GM18868 (cell line): ENCODE measurements around the gene SIDT1.

Experiments used
- ATAC-seq: cut with Tn5 transposase; IDR thresholded peaks from one replicate; pipeline ENCODE4 v1.9.1; 2021; ENCODE audit warnings: mild to moderate bottlenecking, moderate library complexity; ENCODE audit not compliant: unreplicated experiment

The SIDT1 gene

DNA sequence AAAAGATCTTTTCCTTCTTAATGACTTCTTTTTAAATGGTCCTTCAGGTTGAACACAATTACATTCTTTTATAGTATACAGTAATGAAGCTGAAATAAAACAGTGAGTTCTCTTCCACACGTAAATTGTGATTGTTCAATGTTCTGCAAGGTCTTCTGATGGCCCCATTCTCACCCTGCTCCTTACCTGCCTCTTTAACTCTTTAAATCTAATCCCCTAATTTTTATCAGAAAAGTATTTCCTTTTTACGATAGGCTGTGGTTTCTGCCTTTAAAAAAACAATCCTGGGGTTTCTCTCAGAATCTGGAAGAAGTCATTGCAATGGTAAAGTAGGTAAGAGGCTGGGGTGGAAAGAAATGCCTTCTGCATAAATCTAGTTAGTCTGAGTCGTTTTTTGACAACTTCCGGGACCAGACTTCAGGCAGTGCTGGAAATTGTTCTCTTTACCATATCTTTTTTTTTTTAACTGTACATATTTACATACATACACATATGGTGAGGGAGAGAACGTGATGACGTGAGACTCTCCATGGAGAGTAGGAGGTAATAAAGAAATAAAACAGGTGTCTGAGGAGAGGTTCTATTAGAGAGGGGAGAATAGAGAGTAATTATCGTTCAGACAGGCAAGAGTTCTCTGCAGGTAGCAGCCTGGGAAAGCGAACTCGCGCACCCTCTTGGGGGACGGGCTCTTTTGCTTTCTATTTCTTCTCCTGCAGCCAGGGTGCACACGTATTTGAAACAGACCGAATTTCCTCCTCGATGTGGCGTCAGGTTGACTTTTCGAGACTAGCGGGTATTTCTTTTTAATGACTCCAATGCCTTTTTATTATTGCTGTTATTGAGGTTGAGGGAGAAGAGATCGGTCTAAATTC is at the start of gene SIDT1:
TSS of gene SIDT1 (plus strand) at position 730 of the 872 bp plus-strand sequence. CDS start 467 bp downstream, outside the sequence.
- ATAC-seq: peak; percentile 74

DNA sequence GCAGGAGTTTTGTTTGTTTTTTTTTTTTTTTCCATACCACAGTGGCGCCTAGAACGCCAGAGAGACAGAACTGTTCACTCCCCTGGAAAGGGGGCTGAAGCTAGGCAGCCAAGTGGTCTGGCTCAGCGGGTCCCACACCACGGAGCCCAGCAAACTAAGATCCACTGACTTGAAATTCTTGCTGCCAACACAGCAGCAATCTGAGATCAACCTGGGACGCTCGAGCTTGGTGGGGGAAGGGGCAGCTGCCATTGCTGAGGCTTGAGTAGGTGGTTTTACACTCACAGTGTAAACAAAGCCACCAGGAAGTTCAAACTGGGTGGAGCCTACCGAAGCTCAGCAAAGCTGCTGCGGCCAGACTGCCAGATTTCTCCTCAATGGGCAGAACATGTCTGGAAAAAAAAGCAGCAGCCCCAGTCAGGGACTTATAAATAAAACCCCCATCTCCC is 47.2 kb upstream of the SIDT1 start:
- ATAC-seq: no peak

DNA sequence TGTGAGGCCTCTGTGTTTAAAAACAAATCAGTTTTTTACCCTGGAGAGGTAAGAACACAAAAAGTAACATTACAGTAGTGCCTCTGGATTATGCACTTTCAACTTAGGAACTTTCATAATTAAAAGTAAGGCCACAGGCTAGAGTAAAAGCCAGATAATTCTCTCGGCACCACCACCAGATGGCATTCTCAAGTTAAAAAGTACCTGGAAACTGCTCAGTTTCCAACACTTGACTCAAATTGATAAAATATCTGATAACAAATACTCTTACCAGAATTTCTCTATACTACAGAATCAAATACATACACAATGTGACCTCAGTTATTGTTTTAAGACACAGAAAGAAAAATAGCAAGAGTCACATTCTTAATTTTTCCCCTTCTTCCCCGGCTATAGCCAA is 37.3 kb upstream of the SIDT1 start:
- peak; percentile 50 for ATAC-seq

DNA sequence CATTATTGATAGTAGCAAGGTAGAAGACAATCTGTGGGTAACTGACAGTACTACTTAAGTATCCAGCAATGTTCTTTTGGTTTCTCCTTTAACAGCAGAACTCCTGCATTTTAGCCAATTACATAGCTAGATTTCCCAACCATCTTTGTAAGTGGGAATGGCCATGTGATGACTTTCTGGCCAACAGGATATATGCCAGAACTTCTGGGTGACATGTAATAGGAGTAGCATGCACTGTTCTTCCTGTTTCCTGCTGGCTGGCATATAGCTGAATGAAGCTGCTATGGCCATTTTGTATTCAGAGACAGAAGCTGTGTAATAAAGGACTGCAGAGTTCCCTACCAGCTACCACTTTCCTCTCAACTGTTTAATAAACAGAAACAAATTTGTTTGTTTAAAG is 35.4 kb upstream of the SIDT1 start:
- ATAC-seq: no peak

DNA sequence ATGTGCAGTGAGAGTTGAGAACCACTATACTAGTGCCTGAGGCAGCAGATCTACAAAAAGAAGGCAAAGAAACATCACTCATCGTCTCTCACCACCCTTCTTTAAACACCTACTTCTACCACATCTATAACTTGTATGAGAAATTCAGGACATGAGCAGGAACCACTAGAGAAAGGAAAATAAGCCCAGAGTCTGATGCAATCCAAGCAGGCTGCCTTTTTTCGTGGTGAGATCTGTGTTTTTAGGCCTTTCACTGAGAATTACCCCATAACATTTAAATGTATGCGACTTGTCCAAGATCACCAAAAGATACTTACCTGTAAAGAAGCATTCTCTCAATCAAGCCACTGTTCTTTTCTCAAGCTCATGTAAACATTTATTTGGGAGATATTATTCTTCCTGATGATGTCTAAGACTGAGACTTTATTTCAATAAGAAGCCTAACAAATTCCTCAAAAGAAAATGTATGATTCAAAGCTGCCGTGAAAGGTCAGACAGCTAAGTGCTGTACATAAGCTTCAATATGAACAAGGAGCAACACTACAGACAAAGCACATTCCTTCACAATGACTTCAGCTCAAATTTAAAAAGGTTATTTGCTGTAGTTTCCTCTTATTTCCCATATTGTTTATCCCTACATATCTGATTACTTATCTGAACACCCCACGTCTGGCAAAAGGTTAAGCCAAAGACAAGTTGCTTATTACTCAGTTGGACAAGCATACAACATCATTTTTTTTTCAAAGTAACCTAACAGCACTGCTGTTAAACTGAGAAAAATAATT is 33.9 kb upstream of the SIDT1 start:
- ATAC-seq: no peak

DNA sequence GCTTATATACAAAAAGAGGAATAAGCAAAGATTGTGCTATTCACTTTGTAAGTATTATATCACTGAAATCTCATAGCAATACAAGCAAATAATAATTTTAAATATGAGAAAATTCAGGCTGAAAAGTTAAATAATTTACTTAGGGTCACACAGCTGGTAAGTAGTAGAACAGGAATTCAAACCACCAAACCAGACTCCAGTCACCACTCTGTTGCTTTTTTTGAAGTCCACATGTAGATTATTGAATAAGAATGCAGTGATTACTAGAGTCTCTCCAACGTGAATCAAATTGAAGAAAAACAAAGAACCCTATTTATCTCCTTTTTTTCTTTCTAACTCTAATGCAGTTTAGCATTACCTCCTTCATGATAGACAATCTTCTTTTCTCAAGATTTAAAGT is 33.3 kb upstream of the SIDT1 start:
- no peak for ATAC-seq

DNA sequence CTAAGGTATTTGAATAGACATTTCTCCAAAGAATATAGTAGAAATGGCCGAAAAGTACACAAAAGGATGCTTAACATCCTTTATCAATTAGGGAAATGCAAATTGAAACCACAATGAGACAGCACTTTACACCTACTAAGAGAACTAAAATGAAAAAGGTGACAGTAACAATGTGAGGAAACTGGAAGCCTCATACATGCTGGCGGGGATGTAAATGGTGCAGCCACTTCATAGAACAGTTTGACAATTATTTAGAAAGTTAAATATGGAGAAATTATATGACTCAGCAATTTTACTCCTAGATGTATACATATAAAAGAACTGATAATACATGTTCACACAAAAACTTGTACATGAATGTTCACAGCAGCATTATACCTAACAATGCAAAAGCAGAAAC is 30.8 kb upstream of the SIDT1 start:
- no peak for ATAC-seq

DNA sequence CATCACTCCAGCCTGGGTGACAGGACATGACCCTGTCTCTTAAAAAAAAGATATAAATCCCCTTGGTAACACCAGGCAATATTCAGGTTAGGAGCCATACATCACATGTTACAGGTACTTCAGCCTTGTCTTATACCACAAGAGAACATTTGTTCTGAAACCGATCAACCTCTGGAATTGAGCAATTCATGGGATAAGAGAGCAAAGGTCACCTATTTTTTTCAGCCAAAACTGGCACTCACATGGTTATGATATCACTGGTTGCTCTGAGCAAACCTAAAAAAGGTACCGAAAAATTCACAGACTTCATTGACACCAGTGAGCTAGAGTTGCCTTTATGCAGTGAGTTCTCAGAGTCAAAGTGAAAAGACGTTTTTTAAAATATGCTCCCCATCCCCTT is 26.5 kb upstream of the SIDT1 start:
- ATAC-seq: no peak

DNA sequence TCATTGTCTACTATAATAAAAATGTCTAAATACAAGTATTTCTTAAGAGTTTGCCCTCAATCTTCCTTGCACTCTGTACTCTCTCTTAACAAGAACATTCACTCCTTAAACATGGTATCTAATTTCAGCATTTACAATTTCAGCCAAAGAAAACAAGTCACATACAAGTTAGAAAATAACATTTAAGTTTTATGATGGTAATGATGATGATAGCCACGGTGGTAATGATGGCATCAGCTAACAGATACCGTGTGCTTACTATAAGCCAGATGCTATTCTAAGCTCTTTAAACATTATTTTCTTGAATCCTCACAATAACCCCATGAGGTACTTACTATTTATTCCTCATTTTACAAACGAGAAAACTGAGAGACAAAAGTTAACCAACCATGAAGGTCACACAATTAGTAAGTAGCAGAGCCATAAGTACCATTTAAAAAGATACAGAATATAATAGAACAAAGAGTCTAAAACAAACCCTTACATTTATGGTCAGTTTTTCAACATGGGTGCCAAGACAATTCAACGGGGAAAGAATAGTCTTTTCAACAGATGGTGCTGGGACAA is 24.8 kb upstream of the SIDT1 start:
- no peak for ATAC-seq

DNA sequence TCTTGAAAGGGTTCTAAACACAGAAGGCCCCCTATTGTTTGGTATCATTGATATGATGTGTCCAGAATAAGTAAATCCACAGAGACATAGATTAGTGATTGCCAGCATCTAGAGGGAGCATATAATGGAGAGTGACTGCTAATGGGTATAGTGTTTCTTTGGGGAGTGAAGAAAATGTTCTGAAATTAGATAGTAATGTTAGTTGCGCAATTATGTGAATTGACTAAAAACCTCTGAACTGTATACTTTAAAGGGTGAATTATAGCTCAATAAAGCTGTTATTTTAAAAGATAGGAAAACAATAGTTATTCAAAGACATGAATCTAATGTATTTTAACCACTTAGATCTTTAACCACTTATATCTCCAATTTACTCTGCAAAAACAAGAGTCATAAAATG is 23.4 kb upstream of the SIDT1 start:
- no peak for ATAC-seq

DNA sequence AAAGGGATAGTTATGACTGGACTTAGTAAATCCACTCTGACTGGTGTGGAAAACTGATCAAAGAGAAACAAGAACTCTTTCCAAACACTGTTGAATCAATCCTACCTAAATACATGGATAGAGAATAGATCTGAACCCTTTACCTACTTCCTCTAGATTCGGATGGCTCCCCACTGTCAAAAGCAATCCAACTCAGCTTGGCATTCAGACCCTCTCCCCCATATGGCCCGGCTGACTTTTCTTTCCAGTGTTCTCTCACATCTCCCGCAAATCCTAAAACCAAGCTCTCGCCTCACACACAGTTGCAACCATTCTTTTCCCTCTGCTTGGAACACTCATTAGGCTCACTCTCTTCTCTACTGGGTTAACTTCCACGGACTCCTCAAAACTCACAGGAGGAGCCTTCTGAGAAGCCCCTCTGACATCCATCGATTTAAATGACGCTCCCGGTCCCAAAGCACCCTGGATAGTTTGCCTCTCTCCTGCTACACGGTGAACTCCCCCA is 18.0 kb upstream of the SIDT1 start:
- ATAC-seq: no peak

DNA sequence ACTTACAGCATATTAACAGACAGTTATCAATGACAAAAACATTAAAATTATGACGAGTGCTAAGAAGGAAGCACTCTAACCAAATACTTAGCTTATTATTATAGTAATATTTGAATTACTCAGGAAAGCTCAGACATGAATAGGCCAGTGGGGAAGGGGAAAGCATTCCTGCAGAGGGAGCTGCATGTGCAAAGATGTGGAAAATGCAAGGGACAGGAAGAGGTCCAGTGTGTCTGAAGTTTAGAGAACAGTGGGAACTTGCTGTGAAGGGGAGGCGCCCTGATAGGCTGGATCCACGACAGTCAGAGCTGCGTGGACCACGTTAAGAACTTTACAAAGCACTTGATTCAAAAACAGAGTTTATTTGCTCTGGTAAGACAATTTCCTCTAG is 16.2 kb upstream of the SIDT1 start:
- no peak for ATAC-seq

DNA sequence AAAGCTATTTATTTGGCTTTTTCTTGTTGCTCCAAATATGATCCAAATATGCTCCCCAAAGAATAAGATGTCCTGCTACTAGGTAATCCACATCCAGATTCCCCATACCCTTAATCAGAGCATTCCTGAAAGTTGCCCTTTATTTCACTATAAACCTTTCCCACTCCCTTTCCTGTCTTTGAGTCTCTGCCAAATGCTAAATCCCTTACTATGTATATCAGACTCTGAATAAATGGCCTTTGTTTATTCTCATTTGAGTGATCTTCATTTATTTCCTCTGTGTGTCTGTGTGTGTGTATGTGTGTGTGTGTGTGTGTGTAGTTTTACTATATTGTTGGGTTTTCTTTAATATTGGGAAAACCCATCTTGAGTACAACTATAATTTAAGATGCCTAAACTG is 10.4 kb upstream of the SIDT1 start:
- ATAC-seq: no peak

DNA sequence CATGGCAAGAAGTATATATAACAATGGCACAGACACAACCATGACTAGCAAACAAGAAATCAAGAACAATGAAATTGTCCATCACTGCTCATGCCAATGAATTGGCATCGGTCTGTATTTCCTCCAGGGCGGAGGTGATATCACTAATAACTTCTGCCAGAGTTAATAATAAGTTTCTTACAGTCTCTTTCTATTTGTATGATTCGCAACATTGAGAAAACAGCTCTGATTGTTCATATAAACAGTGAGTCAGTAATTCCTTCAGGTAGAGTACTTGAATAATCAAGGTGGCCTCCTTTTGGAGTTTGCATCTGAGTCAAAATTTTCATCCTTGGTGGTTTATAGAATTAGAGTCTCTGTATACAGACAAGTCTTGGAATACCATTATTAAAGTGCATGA is 9.1 kb upstream of the SIDT1 start:
- ATAC-seq: no peak

DNA sequence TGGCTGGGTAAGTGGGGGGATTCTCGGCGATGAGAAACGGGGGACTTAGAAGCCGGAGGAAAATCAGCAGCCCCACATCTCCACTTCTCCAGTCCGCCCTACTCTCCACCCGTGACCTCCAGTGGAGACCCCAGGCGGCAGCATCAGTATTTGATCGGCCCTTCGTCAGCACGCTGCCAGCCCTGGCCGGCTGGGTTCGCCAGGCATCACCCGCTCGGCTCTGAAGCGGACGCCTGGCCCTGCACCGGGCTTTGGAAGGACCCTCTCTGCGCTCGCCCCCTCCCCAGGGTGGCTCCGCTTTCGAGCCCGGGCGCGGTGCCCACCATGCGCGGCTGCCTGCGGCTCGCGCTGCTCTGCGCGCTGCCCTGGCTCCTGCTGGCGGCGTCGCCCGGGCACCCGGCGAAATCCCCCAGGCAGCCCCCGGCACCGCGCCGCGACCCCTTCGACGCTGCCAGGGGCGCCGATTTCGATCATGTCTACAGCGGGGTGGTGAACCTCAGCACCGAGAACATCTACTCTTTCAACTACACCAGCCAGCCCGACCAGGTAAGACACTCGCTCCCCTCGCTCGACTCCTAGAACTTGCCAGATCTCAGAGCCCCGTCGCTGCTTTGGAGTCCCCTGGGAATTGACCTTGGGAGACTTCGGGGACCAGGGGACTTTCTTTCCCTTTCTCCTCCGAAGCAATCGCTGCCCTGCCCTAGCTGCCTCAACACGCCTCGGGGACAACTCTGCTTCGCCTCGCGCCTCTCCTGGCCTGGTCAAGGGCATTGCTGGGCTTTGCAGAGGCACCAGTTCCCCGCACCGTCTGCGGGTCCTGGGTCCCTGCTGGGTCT is 561 bp downstream of the SIDT1 start:
- peak; percentile 35 for ATAC-seq

DNA sequence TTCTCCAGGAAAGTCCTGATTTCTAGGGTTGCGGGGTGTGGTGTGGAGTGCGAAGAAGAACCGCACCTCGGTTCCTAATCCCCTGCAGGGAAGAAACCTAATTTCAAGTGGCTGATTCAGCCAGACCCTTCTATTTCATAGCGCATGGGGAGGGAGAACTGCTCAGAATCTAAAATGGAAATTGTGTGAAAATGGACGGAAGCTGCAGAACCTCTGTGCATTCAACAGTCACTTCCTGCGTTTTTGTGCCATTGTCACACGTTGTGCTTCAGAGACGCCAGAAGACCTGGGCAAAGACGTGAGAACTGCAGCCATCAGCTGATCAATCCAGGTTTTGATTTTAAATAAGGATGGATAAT is 1.2 kb downstream of the SIDT1 start:
- ATAC-seq: peak; percentile 27

DNA sequence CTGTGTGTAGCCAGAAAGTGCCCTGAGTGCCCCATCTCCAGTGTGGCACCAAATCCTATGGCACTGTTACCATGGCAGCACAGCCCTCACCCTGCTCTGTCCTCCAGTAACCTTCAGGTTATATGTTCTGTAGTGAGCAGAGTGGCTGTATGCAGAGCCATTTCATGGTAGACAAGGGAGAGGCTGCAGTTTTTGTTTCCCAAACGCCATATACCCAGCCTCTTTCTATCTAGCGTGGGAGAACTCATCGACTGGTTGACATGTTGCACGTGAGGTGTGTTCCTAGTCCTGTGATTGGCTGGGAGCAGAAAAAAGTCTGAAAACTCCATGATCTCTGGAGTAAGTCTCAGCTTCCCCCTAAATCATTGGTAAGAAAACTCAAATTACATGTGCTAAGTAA is 2.0 kb downstream of the SIDT1 start:
- ATAC-seq: no peak

DNA sequence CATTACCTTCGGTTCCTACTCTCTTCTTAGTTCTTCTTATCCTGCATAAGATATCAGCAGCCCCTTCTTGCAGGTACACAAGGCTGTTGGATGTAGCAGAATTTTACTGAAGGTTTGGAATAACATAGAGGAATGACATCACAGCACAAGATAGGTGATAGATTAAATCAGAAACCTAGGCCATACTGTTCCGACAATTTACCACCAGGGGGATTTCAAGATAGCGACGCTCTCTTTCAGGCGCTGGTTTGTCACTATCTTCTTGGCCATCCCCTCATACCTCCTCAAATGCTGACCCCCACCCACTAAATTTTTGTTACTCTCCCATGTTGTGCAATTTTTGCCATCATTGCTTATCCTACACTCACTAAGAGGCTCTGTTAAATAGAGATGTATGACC is 3.5 kb downstream of the SIDT1 start:
- ATAC-seq: no peak

DNA sequence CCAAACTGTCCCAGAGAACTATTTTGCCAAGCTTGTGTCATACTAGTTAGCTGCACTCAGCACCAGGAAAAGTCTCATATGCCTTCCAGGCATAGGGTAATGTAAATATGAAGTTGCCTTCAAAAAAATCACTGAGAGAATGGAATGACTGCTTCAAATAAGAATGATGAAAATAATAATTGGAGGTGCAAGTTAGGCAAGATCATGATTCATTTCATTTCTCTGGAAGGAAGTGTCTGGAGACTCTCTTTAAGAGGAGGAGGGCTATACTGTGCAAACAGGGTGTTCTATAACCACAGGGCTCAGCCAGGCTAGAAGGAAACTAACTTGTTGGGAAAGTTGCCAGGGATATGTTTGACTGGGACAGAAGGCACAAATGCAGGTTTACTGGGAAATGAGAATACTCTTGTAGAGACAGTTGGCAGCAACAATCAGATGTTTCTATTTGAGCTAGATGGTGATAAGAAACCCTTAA is 4.3 kb downstream of the SIDT1 start:
- ATAC-seq: no peak

DNA sequence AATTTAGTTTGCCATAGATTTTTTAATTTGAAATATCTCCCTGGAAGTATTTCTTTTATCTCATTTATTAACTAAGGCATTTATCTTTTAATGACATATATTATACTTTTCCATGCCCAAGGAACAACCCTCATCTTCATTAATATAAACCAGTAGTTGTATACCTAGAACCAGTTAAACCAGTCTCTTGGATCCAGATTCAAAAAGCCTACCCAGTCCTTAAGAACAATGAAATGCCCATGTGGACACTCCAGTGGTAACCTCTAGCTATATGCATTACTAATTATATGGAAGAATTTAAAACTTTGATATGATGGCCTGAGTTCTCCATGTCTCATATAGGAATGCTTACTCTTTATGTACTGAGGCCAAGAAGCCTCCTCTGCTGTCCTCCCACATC is 4.8 kb downstream of the SIDT1 start:
- ATAC-seq: no peak

DNA sequence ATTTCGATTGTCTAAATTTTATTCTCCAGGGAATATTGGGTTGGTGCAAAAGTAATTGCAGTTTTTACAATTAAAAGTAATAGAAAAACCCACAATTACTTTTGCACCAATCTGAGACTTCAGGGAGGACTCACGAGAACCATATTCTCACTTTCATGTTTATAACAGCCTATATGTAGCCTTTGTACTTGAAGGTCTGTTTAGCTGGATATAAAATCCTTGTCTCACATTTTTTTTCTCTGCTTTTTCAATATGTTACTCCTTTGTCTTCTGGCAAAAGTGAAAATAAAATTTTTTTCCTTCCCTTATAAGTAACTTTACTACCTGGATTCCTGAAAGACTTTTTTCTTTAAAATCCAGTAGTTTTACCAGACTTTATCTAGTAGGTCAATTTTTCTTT is 9.2 kb downstream of the SIDT1 start:
- no peak for ATAC-seq
